Middle frontal gyrus (tissue), 1 donor: Measurements from ENCODE around the gene ZNF668.
"Not testable (repeated sequence)": the region's sequence is repeated elsewhere in the genome, so short reads cannot be mapped to it uniquely, and the experiment has no call there.

Experiments used
- DNase-seq: peaks from one replicate; pipeline ENCODE4 v3.0.0-alpha.2; 2015; ENCODE audit warnings: low spot score; ENCODE audit errors: extremely low spot score

ZNF668 gene

DNA sequence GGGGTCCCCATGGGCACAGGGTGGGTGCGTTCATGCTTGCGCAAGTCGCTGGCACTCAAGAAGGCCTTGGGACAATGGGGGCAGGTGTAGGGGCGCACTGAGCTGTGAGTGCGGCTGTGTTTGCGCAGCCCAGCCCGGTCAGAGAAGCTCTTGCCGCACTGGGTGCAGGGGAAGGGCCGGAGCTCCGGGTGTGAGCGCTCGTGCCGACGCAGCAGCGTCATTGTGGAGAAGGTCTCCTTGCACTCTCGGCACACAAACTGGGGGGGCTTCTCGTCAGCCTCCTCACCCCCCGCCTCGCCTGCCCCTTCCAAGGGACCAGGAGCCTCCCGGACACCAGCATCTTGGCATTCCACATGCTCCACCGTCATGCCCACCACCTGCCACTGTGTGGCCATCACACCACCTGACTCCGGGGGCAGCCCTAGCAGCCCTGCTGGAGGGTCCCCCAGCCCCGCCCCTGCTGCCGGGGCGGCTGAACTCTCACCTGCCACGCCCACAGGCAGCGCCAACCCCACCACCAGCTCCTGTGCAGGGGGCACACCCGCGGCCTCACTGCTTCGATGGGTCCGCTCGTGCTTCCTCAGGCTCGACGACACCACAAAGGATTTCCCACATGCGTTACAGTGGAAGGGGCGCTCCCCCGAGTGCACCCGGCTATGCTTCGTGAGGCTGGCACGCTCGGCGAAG, 12.8 kb downstream of the ZNF668 start:
- no peak for DNase-seq

DNA sequence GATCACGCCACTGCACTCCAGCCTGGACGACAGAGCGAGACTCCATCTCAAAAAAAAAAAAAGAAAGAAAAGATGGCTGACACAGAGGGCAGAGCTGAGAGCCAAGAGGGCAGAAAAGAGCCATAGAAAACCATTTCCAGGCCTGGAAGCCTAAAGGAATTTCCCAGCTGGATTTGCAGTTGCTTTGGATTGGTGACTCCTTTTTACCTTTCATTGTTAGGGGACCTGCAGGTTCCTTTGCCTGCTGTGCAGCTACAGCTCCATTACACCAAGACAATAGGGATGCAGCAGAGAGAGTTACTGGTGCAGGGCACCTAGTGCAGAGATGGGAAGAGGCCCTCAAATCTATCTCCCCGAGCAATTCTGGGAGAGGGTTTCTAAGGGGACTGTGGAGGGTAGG, 18.4 kb downstream of the ZNF668 start:
- DNase-seq = no peak

DNA sequence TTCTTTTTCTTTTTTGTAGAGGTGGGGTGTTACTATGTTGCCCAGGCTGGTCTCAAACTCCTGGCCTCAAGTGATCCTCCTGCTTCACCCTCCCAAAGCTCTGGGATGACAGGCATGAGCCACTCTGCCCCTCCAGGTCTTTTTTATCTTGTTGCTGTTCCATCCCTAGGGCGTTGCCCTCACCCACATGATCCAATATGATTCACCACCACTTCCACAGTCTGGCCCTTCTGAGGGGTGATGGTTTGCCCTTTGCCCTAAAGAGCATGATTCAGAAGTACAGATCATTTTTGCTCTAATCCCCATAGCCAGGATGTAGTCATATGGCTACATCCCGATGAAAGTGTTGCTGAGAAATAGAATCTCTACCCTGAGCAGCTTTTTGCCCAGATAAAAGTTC, 21.9 kb downstream of the ZNF668 start:
- no peak for DNase-seq

DNA sequence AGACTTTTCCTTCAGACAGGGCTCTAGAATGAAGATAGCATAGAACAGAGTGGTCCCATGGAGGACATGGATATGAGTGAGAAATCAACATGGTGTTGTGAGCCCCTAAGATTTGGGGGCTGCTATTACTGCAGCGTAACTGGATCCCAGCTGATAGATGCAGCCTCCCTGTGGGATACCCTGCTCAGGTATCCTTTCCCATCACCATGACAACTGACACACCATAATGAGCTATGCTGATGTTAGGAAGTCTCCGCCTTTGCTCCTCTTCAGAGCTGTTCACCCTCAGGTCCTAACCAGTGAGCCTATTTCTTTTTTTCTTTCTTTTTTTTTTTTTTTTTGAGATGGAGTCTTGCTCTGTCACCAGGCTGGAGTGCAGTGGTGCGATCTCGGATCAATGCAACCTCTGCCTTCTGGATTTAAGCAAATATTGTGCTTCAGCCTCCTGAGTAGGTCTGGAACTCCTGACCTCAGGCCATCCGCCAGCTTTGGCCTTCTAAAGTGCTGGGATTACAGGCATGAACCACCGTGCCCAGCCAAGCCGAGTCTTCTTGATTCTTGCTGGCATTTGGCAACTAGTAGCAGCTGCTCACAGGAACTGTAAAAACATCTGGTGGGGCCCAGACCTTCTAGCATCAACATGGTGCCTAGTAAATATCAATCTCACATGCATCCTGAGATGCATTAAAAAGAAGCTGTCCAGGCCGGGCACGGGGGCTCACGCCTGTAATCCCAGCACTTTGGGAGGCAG, 23.6 kb downstream of the ZNF668 start:
- DNase-seq = no peak

DNA sequence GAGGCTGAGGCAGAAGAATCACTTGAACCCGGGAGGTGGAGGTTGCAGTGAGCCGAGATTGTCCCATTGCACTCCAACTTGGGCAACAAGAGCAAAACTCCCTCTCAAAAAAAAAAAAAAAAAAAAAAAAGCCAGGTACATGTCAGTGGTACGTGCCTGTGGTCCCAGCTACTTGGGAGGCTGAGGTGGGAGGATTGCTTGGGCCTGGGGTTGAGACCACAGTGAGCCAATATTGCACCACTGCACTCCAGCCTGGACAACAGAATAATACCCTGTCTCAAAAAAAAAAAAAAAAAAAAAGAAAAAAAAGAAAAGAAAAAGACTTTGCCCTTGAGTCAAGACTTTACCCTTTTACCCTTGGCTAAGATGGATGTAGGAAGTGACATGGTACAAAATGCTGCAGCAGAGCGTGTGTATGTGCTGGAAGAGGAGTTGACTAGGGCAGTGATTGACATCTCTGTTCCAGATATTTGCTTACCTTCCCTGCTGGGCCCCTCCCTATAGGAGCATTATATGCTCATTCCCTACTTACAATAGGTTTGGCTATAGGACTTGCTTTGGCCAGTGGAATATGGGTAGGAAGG, 30.1 kb downstream of the ZNF668 start:
- no peak for DNase-seq

DNA sequence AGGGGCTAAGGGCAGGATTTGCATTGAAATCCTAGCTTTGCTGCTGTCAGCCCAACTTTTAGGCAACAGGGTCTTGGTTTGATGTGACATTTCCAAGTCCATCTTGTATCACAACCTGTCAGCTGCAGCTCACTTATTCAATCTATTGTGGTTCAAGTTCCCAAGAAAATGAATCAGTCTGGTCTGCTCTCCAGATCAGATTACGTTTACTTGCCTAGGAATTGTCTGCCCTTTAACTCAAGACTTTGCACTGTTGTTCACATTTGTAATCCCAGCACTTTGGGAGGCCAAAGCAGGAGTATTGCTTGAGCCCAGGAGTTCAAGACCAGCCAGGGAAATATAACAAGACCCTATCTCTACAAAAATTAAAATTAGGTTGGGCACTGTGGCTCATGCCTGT, 30.7 kb downstream of the ZNF668 start:
- no peak for DNase-seq

DNA sequence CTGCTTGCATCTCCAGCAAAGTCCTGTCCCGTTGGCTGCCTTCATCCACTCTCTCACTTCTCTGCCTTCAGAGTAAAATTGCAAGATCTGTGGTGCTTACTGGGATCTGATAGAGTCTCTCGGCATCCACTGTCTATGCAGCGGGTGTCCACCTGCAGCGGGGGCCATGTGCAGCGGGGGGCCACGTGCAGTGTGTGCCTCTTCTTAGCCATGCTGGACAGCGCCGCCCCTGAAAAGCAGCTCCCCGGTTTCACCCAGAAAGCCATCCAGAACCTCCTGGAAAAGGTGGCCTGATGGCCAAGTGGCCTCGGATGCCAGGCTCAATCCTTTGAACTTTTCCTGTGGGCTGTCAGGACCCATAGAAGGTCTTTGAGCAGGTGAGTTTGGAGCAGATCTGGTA, 31.2 kb downstream of the ZNF668 start:
- no peak for DNase-seq

DNA sequence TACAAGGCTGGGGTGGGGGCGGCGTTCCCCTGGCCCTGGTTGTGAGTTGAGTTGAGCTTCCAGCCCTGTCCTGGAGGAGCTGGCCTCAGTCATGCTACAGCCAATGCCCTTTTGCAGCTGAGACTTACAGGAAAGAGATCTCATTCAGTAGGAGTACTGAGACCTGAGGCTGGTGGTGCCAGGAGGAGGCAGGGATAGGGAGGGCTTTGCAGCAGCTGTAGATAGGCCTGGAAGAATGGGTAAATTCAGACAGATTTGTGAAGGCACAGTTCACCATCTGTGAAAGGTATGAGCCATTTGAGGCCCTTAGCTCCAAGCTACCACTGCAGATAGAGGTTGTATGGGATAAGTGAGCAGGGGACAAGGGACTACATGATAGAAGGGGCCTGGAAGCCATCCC, 35.0 kb downstream of the ZNF668 start:
- DNase-seq = no peak

DNA sequence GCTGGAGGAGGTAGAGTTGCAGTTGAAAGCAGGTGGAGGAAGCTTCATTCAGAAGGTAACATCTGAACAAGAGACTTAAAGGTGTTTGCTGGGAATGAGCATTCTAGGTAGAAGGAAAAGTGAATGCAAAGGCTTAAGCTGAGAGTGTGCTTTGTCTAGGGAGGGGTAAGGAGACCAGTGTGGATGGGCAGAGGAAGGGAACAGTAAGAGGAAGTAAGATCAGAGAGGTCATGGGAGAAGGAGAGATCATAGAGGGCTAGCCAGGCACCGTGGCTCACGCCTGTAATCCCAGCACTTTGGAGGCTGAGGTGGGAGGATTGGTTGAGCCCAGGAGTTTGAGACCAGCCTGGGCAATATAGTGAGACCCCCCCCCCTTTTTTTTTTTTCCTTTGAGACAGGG, 37.3 kb downstream of the ZNF668 start:
- no peak for DNase-seq

DNA sequence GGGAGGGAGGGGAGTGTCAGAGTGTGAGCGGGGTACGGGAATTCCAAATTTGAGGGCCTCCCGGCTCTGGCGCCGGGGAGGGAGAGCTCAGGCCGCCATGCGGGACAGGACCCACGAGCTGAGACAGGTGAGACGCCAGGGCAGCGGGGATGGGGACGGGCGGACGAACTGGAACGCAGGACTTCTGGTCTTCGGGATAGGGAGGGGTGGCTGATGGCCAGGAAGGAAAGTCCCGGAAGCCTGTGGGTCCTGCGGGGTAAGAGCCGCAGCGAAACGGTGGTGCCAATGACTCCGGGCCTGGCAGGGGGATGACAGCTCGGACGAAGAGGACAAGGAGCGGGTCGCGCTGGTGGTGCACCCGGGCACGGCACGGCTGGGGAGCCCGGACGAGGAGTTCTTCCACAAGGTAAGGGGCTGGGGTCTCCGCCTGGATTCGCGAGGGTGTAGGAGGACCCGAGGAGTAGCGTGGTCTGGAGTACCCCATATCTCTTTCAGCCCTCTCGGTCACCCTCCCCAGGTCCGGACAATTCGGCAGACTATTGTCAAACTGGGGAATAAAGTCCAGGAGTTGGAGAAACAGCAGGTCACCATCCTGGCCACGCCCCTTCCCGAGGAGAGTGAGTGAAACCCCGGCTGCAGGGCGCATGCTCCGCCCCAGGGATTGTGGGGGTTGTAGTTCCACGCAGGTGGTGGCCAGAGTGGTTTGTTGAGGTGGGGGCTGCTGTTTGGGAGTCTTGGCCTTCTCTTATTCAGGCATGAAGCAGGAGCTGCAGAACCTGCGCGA, 40.1 kb downstream of the ZNF668 start:
- peak; percentile 80 for DNase-seq

DNA sequence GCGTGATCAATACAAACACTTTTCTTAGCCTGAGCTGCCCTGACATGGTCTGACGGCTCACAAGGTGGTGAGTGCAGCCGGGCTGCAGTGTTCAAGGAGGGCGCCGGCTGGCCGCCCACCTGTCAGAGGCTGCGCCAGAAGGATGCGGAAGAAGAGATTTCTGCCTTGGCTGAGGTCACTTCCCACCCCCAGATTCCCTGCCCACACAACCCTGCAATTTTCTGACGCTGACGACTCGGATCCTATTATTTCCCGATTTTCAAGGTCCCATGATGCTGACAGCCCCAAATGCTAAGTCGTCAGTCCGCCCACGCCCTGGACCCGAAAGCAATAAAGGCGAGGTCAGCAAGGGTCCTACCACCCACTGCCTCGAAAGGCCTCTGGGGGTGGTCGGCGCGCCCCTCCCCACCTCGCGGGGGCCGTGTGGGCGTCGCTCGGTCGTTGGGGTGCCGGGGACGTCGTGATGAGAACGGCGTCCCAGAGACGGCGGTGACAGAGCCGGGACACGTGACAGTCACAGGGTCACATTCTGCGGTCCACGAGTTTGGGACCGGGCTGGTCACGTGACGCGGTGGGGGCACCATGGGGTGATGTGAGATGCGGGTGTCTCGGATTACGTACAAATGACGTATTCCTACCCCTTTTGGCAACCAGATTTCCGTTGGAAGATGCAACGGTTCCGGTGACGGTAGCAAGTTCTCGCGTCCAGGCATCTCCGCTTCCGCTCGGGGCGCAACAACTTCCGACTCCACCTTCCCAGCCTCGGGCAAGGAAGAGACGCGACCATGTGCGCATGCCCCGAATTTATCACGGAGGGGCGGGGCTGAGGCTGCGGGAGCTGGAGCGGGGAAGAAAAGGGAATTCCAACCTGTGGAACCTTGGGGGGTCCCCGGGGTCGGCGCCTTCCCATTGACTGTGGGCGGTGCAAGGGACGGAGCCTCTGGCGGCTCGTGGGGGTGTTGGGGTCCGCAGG, 41.0 kb downstream of the ZNF668 start, which contains the start of gene STX4:
TSS of gene STX4 (plus strand) at position 823 of the 973 bp plus-strand sequence. CDS start 248 bp downstream, outside the sequence.
- peak; percentile 99 for DNase-seq

DNA sequence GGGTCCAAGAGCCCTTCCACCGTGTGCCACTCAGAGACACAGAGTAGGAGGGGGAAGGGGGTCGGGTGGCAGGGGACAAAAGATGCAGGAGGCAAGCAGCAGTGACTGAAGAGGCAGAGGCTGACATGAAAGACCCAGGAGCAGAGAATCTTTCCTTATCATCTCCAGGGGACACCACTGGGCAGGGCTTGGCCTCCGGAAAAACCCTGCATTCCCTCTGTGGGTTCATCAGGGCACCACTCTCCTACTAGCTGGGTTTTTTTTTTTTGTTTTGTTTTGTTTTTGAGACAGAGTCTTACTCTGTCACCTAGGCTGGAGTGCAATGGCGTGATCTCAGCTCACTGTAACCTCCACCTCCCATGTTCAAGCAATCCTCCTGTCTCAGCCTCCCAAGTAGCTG, 42.8 kb downstream of the ZNF668 start:
- DNase-seq = no peak

DNA sequence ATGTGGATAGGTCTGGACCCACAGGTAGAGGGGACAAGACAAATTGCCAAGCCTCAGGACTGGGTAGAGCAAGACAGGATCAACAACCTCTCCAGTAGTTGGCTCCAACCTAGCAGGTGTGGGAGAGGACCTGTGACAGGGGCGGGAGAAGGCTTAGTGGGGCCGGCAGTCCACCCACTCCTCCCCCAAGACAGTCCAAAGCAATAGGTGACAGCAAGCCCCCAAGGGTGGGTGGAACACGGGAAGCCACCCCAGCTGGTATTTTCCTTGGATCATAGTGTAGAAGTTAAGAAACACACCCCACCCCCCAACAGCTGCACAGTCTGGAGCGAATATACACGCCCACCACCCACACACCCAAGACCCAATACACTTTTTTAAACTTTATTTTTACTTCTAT, 44.8 kb downstream of the ZNF668 start:
- DNase-seq = no peak

DNA sequence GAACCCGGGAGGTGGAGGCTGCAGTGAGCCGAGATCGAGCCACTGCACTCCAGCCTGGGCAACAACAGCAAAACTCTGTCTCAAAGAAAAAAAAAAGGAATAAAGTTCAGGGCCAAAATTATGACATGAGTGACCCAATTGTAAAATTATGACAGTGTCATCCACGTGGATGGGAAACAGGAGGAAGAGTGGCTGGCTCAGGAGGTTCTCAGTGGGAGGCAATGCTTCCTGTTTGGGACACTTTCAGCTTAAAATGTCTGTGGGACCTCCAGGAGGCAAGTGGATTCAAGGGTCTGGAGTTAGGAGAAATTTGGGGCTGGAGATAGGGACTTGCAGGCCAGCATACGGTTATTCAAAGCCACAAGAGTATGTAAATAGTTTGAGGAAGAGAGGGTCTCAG, 48.7 kb downstream of the ZNF668 start:
- DNase-seq = no peak

DNA sequence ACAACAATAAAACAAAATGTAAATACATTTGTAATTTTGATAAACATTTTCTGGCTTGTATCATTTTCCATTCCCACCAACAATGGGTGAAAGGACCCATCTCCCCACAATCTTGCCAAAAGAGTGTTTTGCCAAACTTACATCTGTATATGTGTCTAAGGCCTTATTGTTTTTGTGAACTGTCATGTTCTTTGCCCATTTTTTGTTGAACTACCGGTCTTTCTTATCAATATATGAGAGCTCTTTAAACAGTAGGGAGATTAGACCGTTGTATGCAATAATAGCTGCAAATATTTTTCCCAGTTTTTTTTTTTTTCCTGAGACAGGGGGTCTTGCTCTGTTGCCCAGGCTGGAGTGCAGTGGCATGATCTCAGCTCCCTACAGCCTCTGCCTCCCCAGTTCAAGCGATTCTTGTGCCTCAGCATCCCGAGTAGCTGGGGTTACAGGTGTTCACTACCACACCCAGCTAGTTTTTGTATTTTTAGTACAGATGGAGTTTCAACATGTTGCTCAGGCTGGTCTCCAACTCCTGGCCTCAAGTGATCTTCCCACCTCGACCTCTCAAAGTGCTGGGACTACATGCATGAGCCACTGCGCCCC, 50.3 kb downstream of the ZNF668 start:
- DNase-seq = no peak

DNA sequence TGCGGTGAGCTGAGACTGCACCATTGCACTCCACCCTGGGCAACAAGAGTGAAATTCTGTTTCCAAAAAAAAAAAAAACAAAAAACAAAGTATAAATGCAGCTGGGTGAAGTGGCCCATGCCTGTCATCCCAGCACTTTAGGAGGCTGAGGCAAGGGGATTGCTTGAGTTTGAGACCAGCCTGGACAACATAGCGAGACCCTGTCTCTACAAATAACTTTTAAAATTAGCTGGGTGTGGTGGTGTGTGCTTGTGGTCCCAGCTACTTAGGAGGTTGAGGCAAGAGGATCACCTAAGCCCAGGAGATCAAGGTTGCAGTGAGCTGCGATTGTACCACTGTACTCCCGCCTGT, 50.8 kb downstream of the ZNF668 start:
- DNase-seq = no peak

DNA sequence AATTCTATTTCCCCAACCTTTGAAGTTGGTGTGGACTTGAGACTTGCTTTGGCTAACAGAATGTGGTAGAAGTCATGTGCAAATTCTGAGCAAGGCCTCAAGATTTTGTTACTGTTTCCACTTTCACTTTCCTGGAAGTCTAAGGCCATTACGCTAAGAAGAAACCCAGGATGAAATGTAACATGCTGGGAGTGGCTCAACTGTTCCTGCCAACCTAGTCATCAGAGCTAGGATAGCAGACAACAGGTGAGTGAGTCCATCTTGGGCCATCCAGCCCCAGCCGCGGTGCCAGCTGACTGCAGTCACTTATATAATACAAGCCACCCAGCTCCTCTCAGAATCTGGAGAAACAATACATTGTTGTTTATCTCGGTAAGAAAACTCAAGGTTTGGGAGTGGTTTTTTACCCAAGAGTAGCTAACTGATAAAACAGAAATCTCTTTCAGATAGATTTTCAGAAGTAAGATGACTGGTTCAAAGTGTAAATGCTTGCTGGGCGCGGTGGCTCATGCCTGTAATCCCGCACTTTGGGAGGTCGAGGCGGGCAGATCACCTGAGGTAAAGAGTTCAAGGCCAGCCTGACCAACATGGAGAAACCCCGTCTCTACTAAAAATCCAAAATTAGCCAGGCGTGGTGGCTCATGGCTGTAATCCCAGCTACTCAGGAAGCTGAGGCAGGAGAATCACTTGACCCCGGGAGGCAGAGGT, 51.3 kb downstream of the ZNF668 start:
- no peak for DNase-seq

DNA sequence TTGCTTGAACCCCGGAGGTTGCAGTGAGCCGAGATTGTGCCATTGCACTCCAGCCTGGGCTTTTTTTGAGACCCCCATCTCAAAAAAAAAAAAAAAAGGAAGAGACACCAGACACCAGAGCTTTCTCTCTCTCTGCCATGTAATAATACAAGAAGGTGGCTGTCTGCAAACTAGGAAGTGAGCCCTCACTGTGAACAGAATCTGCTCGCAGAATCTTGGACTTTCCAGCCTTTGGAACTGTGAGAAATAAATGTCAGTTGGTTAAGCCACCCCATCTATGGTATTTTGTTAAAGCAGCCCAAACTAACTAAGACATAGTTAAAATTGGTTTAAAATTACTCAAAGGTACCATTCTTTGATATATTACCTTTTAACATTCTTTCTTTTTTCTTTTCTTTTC, 53.5 kb downstream of the ZNF668 start:
- no peak for DNase-seq

DNA sequence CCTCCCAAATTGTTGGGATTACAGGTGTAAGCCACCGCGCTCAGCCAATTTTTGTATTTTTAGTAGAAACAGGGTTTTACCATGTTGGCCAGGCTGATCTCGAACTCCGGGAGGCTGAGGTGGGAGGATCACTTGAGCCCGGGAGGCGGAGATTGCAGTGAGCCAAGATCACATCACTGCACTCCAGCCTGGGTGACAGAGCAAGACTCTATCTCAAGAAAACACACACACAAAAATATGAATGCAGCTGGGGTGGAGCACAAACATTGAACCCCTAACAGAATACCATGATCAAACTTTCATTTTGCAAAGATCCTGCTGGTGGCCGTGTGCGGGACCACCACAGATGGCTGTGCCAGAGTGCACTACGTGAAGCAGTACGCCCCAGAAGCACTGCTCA, 56.3 kb downstream of the ZNF668 start:
- not testable (repeated sequence) for DNase-seq

DNA sequence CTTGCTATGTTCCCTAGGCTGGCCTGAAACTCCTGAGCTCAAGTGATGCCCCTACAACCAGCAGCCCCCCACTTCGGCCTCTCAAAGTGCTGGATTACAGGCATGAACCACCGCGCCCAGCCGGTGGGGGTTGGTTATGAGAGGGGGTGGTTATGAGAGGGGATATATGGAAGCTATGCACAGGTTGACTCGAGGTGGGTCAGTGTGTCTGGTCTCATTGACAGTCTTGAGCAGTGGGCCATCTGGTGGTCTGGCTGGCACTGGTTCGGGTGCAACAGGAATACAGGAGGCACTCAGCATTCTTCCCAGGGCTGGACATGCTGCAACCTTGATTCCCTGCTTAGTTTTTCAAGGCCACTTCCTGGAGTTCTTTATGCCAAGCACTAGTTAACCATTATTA, 58.0 kb downstream of the ZNF668 start:
- DNase-seq = no peak
